SJCRH30 (cell line): ENCODE data around the gene GATAD2B. TPM values are rescaled to one million over a fixed set of nuclear protein-coding genes. Genes with fewer than 3 reads are reported as not detected.
"Not testable (repeated sequence)": the region's sequence is repeated elsewhere in the genome, so short reads cannot be mapped to it uniquely, and the experiment has no call there.

Source experiments
- DNase-seq, 2 experiments: peaks; one replicate each; pipeline ENCODE4 v3.0.0-alpha.2; 2015 to 2020
- H3K27ac ChIP-seq: fragments of 250-450 bp; sonication (Bioruptor Pico); 2 replicates; pipeline ENCODE4 v1.5.1; 2020; ENCODE audit warnings: mild to moderate bottlenecking, moderate library complexity
- H3K27me3 ChIP-seq: fragments of 250-450 bp; sonication (Bioruptor Pico); 2 replicates; pipeline ENCODE4 v1.5.1; 2020; ENCODE audit warnings: mild to moderate bottlenecking, moderate library complexity
- H3K36me3 ChIP-seq: fragments of 250-450 bp; sonication (Bioruptor Pico); 2 replicates; pipeline ENCODE4 v1.5.1; 2020; ENCODE audit warnings: mild to moderate bottlenecking, moderate library complexity
- H3K4me1 ChIP-seq: fragments of 250-450 bp; sonication (Bioruptor Pico); 2 replicates; pipeline ENCODE4 v1.5.1; 2020; ENCODE audit warnings: mild to moderate bottlenecking, moderate library complexity
- H3K4me3 ChIP-seq: fragments of 250-450 bp; sonication (Bioruptor Pico); 2 replicates; pipeline ENCODE4 v1.5.1; 2020; ENCODE audit warnings: mild to moderate bottlenecking, moderate library complexity
- H3K9me3 ChIP-seq: fragments of 250-450 bp; sonication (Bioruptor Pico); replicated peaks from 2 replicates; pipeline ENCODE4 v1.5.1; 2020; ENCODE audit warnings: mild to moderate bottlenecking, moderate library complexity
- total RNA-seq: library from RNA; depleted of rRNA; stranded (reverse); fragments of >200 nt; shearing (Covaris generic); gene quantifications from 2 replicates; pipeline ENCODE4 v1.2.3, GENCODE V29; 2014

GATAD2B gene
- total RNA-seq, 1 experiment from 2014 or later = 10.8 TPM

GRCh38 chr1:153903841-153904455 lies 18.8 kb downstream of the GATAD2B start:
- Histone ChIP-seq H3K4me1 (no peaks in the 10 kb centered on the region), H3K27ac (no peak overlapping the region), H3K36me3 (no peaks in the 10 kb centered on the region), H3K27me3 (no peaks in the 10 kb centered on the region), H3K4me3 (no peak overlapping the region), H3K9me3 (no peaks in the 10 kb centered on the region)
- no peak for DNase-seq

GRCh38 chr1:153899509-153899908 lies 23.3 kb downstream of the GATAD2B start:
- Histone ChIP-seq H3K36me3 (peaks cover 5% of the 10 kb centered on the region), H3K27ac (no peak overlapping the region), H3K27me3 (no peaks in the 10 kb centered on the region), H3K4me1 (0 out of 2 replicates have a peak, but pooled peaks cover 2% of the 10 kb centered on the region), H3K9me3 (no peaks in the 10 kb centered on the region), H3K4me3 (no peak overlapping the region)
- DNase-seq = no peak

GRCh38 chr1:153895866-153896265 lies 26.9 kb downstream of the GATAD2B start:
- DNase-seq, H3K4me3 ChIP-seq, H3K36me3 ChIP-seq, H3K9me3 ChIP-seq, H3K27ac ChIP-seq, H3K4me1 ChIP-seq, H3K27me3 ChIP-seq: not testable (repeated sequence)

GRCh38 chr1:153891042-153891441 lies 31.7 kb downstream of the GATAD2B start:
- not testable (repeated sequence) for H3K9me3 ChIP-seq

GRCh38 chr1:153888533-153888932 lies 34.2 kb downstream of the GATAD2B start:
- no peak for DNase-seq
- Histone ChIP-seq H3K27me3 (no peaks in the 10 kb centered on the region), H3K36me3 (no peaks in the 10 kb centered on the region), H3K9me3 (no peaks in the 10 kb centered on the region), H3K27ac (no peak overlapping the region), H3K4me1 (no peaks in the 10 kb centered on the region), H3K4me3 (no peak overlapping the region)

More at GRCh38 chr1:153891042-153891441, 31.7 kb downstream of the GATAD2B start:
- H3K27me3 ChIP-seq, H3K36me3 ChIP-seq, H3K4me3 ChIP-seq, DNase-seq, H3K4me1 ChIP-seq, H3K27ac ChIP-seq: not testable (repeated sequence)

- Histone ChIP-seq H3K27ac (no peak overlapping the region), H3K9me3 (no peaks in the 10 kb centered on the region), H3K36me3 (no peaks in the 10 kb centered on the region), H3K4me3 (no peak overlapping the region), H3K27me3 (no peaks in the 10 kb centered on the region), H3K4me1 (peaks cover 5% of the 10 kb centered on the region; the same call in 1 of the 2 replicates)
- no peak for DNase-seq
Observed at GRCh38 chr1:153886127-153886526, 36.6 kb downstream of the GATAD2B start.

GRCh38 chr1:153883223-153883622 lies 39.5 kb downstream of the GATAD2B start:
- no peak overlapping the region for H3K4me3 ChIP-seq
- H3K36me3 ChIP-seq = no peaks in the 10 kb centered on the region
- no peaks in the 10 kb centered on the region for H3K9me3 ChIP-seq
- H3K27me3 ChIP-seq = no peaks in the 10 kb centered on the region
- H3K27ac ChIP-seq = no peak overlapping the region
- no peak for DNase-seq
- peaks cover 5% of the 10 kb centered on the region for H3K4me1 ChIP-seq

GRCh38 chr1:153882296-153882912 lies 40.4 kb downstream of the GATAD2B start:
- Histone ChIP-seq H3K4me3 (peak overlapping the region; percentile 50), H3K27me3 (no peaks in the 10 kb centered on the region), H3K9me3 (no peaks in the 10 kb centered on the region), H3K27ac (peak overlapping the region; percentile 54), H3K4me1 (peaks cover 5% of the 10 kb centered on the region), H3K36me3 (no peaks in the 10 kb centered on the region)
- no peak for DNase-seq

- H3K9me3 ChIP-seq = no peaks in the 10 kb centered on the region
- no peaks in the 10 kb centered on the region for H3K36me3 ChIP-seq
- no peaks in the 10 kb centered on the region for H3K27me3 ChIP-seq
- peak; percentile 53 to 55 for DNase-seq
- H3K4me3 ChIP-seq = peak overlapping the region; percentile 50
- peak overlapping the region; percentile 54 for H3K27ac ChIP-seq
- peaks cover 5% of the 10 kb centered on the region for H3K4me1 ChIP-seq
Observed at GRCh38 chr1:153881751-153882150, 41.0 kb downstream of the GATAD2B start.

GRCh38 chr1:153880962-153881361 lies 41.8 kb downstream of the GATAD2B start:
- Histone ChIP-seq H3K4me1 (peaks cover 5% of the 10 kb centered on the region), H3K36me3 (no peaks in the 10 kb centered on the region), H3K4me3 (peak overlapping the region; percentile 50), H3K9me3 (no peaks in the 10 kb centered on the region), H3K27me3 (no peaks in the 10 kb centered on the region), H3K27ac (peak overlapping the region; percentile 54)
- DNase-seq = peak; percentile 93 to 96

- no peaks in the 10 kb centered on the region for H3K27me3 ChIP-seq
- no peak overlapping the region for H3K27ac ChIP-seq
- no peak overlapping the region for H3K4me3 ChIP-seq
- H3K4me1 ChIP-seq = peaks cover 5% of the 10 kb centered on the region
- no peaks in the 10 kb centered on the region for H3K9me3 ChIP-seq
- H3K36me3 ChIP-seq = no peaks in the 10 kb centered on the region
- no peak for DNase-seq
Observed at GRCh38 chr1:153880024-153880423, 42.7 kb downstream of the GATAD2B start.

GRCh38 chr1:153877112-153877511 lies 45.7 kb downstream of the GATAD2B start:
- DNase-seq = no peak
- Histone ChIP-seq H3K27ac (no peak overlapping the region), H3K4me1 (peaks cover under 1% of the 10 kb centered on the region), H3K27me3 (no peaks in the 10 kb centered on the region), H3K9me3 (no peaks in the 10 kb centered on the region), H3K4me3 (no peak overlapping the region), H3K36me3 (no peaks in the 10 kb centered on the region)

- Histone ChIP-seq H3K27me3 (no peaks in the 10 kb centered on the region), H3K4me3 (no peak overlapping the region), H3K27ac (no peak overlapping the region), H3K4me1 (no peaks in the 10 kb centered on the region), H3K9me3 (no peaks in the 10 kb centered on the region), H3K36me3 (no peaks in the 10 kb centered on the region)
- no peak for DNase-seq
Observed at GRCh38 chr1:153872934-153873333, 49.8 kb downstream of the GATAD2B start.

- no peak overlapping the region for H3K4me3 ChIP-seq
- no peaks in the 10 kb centered on the region for H3K27me3 ChIP-seq
- no peak for DNase-seq
- H3K27ac ChIP-seq = no peak overlapping the region
- H3K36me3 ChIP-seq = no peaks in the 10 kb centered on the region
- no peaks in the 10 kb centered on the region for H3K9me3 ChIP-seq
- H3K4me1 ChIP-seq = no peaks in the 10 kb centered on the region
Observed at GRCh38 chr1:153872331-153872730, 50.4 kb downstream of the GATAD2B start.

GRCh38 chr1:153869486-153869885 lies 53.3 kb downstream of the GATAD2B start:
- Histone ChIP-seq H3K27me3 (no peaks in the 10 kb centered on the region), H3K27ac (no peak overlapping the region), H3K9me3 (no peaks in the 10 kb centered on the region), H3K4me3 (no peak overlapping the region), H3K4me1 (no peaks in the 10 kb centered on the region), H3K36me3 (no peaks in the 10 kb centered on the region)
- no peak for DNase-seq
